Keratinocyte (primary cell): Measurements from ENCODE around the gene RNF123. TPM values are rescaled to one million over a fixed set of nuclear protein-coding genes. Genes with fewer than 3 reads are reported as not detected.
"Not testable (repeated sequence)": the region's sequence is repeated elsewhere in the genome, so short reads cannot be mapped to it uniquely, and the experiment has no call there.

Source experiments
- DNase-seq: peaks from one replicate; pipeline ENCODE4 v3.0.0-alpha.2; 2011; ENCODE audit warnings: low read depth, missing footprints, low spot score
- FAIRE-seq: peaks from 2 replicates; lab custom pipeline; 2011; peaks lifted over from hg19 to GRCh38; lab: Jason Lieb, UNC
- H2AFZ ChIP-seq: 2 replicates; pipeline ENCODE4 v1.6.0; 2012; ENCODE audit warnings: low read length, control low read depth, inconsistent platforms; ENCODE audit not compliant: control insufficient read depth
- H3K27ac ChIP-seq: 2 replicates; pipeline ENCODE4 v1.5.1; 2011; ENCODE audit warnings: low read length; ENCODE audit not compliant: control insufficient read depth, insufficient read depth
- H3K27me3 ChIP-seq: 3 replicates; pipeline ENCODE4 v1.6.0; 2011; ENCODE audit warnings: low read length; ENCODE audit not compliant: control insufficient read depth, insufficient read depth; ENCODE audit errors: extremely low read depth
- H3K36me3 ChIP-seq, 2 experiments: 2 replicates in 1 of 2; 3 replicates in 1 of 2; pipeline ENCODE4 v1.5.1; 2011; ENCODE audit warnings: low read length in 2 of 2, mild to moderate bottlenecking in 1 of 2; ENCODE audit not compliant: control insufficient read depth in 2 of 2, insufficient read depth in 2 of 2; ENCODE audit errors: extremely low read depth in 1 of 2
- H3K4me1 ChIP-seq: 3 replicates; pipeline ENCODE4 v1.5.1; 2011; ENCODE audit warnings: low read length; ENCODE audit not compliant: control insufficient read depth, insufficient read depth; ENCODE audit errors: extremely low read depth
- H3K4me2 ChIP-seq: 3 replicates; pipeline ENCODE4 v1.6.0; 2011; ENCODE audit warnings: low read depth, low read length; ENCODE audit not compliant: control insufficient read depth, insufficient read depth; ENCODE audit errors: extremely low read depth
- H3K4me3 ChIP-seq, 3 experiments: fragments of 200-600 bp in 1 of 3; sonication (generic) in 1 of 3; 2 replicates in 2 of 3; 3 replicates in 1 of 3; pipeline ENCODE4 v1.5.1; 2011 to 2016; ENCODE audit warnings: low read length in 3 of 3, mild to moderate bottlenecking in 3 of 3, control low read depth in 2 of 3, inconsistent platforms in 1 of 3, low read depth in 1 of 3, mixed read lengths in 1 of 3, mixed run types in 1 of 3, moderate library complexity in 1 of 3; ENCODE audit not compliant: control insufficient read depth in 2 of 3, insufficient read depth in 2 of 3; ENCODE audit errors: extremely low read depth in 1 of 3
- H3K79me2 ChIP-seq: 2 replicates; pipeline ENCODE4 v1.6.0; 2012; ENCODE audit warnings: low read length; ENCODE audit not compliant: control insufficient read depth, insufficient read depth
- H3K9ac ChIP-seq: 3 replicates; pipeline ENCODE4 v1.6.0; 2011; ENCODE audit warnings: low read length; ENCODE audit not compliant: control insufficient read depth, insufficient read depth; ENCODE audit errors: extremely low read depth
- H3K9me1 ChIP-seq: 3 replicates; pipeline ENCODE4 v1.6.0; 2011; ENCODE audit warnings: low read length; ENCODE audit not compliant: control insufficient read depth, insufficient read depth; ENCODE audit errors: extremely low read depth
- H3K9me3 ChIP-seq: 2 replicates; pipeline ENCODE4 v1.5.1; 2012; ENCODE audit warnings: low read depth, low read length; ENCODE audit not compliant: control insufficient read depth
- H4K20me1 ChIP-seq: 3 replicates; pipeline ENCODE4 v1.6.0; 2011; ENCODE audit warnings: low read length; ENCODE audit not compliant: control insufficient read depth, insufficient read depth; ENCODE audit errors: extremely low read depth
- EZH2 ChIP-seq: IDR thresholded peaks from one replicate; pipeline ENCODE4 v1.6.1; 2012; ENCODE audit warnings: inconsistent platforms, mild to moderate bottlenecking, low read length, moderate library complexity
- dilution Hi-C: fragments of 300-500 bp; cut with MboI; formaldehyde crosslinking; loops from one replicate; pipeline ENCODE4 v1.7.0; 2020; ENCODE audit warnings: low sequenced_read_pairs; ENCODE audit not compliant: extremely low pct_ligation_motif_present
- polyA plus RNA-seq, 5 experiments: library from polyadenylated mRNA; depleted of rRNA in 3 of 5; stranded (reverse) in 3 of 5; stranded (forward) in 1 of 5; unstranded in 1 of 5; fragments of >200 nt; gene quantifications; 1 replicate in 1 of 5; 2 replicates in 3 of 5; 3 replicates in 1 of 5; pipeline versions ENCODE4 v1.2.1 to v1.2.3, GENCODE V29; 2011 to 2012; ENCODE audit warnings: missing spikeins in 2 of 5, low read depth in 1 of 5, low replicate concordance in 1 of 5
- TF ChIP-seq, protein P1 (sequence below), 3 experiments: IDR thresholded peaks in 1 of 3; conservative IDR thresholded peaks in 1 of 3; optimal IDR thresholded peaks in 1 of 3; 2 replicates in 2 of 3; 3 replicates in 1 of 3; pipeline versions ENCODE3 to v1.5.1; 2011; ENCODE audit warnings: low read length in 3 of 3, mild to moderate bottlenecking in 3 of 3, moderate library complexity in 2 of 3, control low read depth in 1 of 3, inconsistent platforms in 1 of 3; ENCODE audit not compliant: insufficient read depth in 2 of 3; ENCODE audit errors: extremely low read depth in 1 of 3

The RNF123 gene
- polyA plus RNA-seq, 1 donor (not counting 4 experiments of a cell fraction or from before 2014, with no cell fraction given) = 18.1 TPM

DNA sequence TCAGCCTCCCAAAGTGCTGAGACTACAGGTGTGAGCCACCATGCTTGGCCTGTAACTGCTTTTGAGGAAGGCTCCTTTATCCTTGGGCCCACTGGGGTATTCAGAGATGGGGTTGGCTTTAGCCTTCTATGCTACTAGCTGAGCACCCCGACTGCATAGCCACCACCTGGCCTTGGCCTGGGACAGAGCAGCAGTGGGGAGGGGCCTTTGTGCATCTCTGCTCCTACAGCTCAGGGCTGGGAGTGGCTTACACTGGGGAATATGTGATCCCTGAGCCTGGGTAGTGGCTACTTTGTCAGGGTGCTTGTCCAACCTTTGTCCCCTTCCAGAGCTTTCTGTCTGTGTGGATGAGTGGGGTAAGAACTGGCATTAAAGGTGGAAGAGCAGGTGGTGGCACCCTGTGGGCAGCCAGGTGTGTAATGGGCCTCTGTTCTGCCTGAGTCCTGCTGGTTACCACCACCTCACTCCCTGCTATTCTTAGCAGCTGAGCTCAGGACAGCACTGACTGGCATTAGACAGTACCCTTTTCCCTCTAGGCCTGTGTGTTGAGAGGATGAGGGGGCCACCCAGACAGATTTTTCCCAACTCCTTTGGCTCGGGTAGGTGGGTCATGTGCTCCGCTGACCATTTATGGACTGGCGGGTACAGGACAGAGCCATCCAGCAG, 6.1 kb downstream of the RNF123 start:
- H3K9me1 ChIP-seq, H3K4me2 ChIP-seq, H3K9ac ChIP-seq, H3K27ac ChIP-seq, H3K27me3 ChIP-seq, H3K4me1 ChIP-seq, H3K4me3 ChIP-seq, H3K9me3 ChIP-seq, FAIRE-seq, dilution Hi-C loops, DNase-seq, H4K20me1 ChIP-seq, H2AFZ ChIP-seq: not testable (repeated sequence)
- peaks cover 14 to 16% of the 10 kb centered on the region in 2 experiments for H3K36me3 ChIP-seq
- H3K79me2 ChIP-seq = peaks cover 14% of the 10 kb centered on the region

DNA sequence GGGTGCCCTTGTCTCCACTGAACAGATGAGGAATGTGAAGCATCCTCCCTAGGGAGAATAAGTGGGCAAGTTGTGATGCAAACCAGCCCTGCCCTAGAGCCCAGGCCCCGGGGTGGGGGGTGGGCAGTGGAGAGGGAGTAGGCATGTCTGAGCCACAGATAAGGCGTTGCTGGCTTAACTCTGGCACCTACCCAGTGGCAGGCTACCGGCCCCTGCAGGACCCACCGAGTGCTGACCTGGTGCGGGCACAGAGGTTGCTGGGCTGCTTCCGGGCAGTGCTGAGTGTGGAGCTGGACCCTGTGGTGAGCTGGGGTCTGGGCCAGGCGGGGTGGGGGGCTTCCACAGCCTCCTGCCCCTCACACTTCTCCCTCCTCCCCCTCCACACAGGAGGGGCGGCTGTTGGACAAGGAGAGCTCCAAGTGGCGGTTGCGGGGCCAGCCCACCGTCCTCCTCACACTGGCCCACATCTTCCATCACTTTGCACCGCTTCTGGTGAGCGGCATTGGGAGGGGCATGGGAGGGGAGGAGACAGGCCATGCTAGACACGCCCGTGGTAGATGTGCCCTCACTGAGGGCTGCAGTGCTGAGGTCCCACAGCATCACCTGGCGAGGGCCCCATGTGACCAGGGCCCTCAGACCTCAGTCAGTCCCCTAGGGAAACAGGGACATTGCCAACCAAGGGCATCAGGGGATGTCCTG, 10.1 kb downstream of the RNF123 start:
- TF ChIP-seq, protein P1, sequence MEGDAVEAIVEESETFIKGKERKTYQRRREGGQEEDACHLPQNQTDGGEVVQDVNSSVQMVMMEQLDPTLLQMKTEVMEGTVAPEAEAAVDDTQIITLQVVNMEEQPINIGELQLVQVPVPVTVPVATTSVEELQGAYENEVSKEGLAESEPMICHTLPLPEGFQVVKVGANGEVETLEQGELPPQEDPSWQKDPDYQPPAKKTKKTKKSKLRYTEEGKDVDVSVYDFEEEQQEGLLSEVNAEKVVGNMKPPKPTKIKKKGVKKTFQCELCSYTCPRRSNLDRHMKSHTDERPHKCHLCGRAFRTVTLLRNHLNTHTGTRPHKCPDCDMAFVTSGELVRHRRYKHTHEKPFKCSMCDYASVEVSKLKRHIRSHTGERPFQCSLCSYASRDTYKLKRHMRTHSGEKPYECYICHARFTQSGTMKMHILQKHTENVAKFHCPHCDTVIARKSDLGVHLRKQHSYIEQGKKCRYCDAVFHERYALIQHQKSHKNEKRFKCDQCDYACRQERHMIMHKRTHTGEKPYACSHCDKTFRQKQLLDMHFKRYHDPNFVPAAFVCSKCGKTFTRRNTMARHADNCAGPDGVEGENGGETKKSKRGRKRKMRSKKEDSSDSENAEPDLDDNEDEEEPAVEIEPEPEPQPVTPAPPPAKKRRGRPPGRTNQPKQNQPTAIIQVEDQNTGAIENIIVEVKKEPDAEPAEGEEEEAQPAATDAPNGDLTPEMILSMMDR (optimal IDR thresholded peaks at IDR 0.05 in 1 of 3, IDR thresholded peaks at IDR 0.05 in 1 of 3, conservative IDR thresholded peaks at IDR 0.05 in 1 of 3; ENCODE audit: extremely low read depth in 1 of 3, insufficient read depth in 2 of 3, low read length in 3 of 3) = no peak
- TF ChIP-seq EZH2 = no peak
- Histone ChIP-seq H3K9ac (no peak overlapping the region), H3K4me2 (no peak overlapping the region), H3K4me3 (no peak overlapping the region), H3K36me3 (peaks cover 32 to 34% of the 10 kb centered on the region in 2 experiments), H3K9me1 (no peaks in the 10 kb centered on the region), H2AFZ (no peak overlapping the region), H3K79me2 (peaks cover 2% of the 10 kb centered on the region), H3K27ac (no peak overlapping the region), H3K9me3 (no peaks in the 10 kb centered on the region), H4K20me1 (no peaks in the 10 kb centered on the region), H3K27me3 (no peaks in the 10 kb centered on the region), H3K4me1 (no peaks in the 10 kb centered on the region)
- dilution Hi-C loops = no loop called here
- no peak for FAIRE-seq
- no peak for DNase-seq
